Epidermal melanocyte (primary cell): ENCODE results near the gene OIT3.

Experiments used
- DNase-seq: peaks from one replicate; pipeline ENCODE4 v3.0.0; 2011; ENCODE audit warnings: low spot score; ENCODE audit not compliant: insufficient read length

The OIT3 gene

GRCh38 chr10:72893136-72893798 is at the start of gene OIT3:
TSS of gene OIT3 (plus strand) at chr10:72893739. CDS start at chr10:72893799, 60 bp downstream.
- DNase-seq = no peak

- DNase-seq = no peak
Observed at GRCh38 chr10:72846238-72846637, 47.3 kb upstream of the OIT3 start.

GRCh38 chr10:72847681-72848080 is 45.9 kb upstream of the OIT3 start:
- no peak for DNase-seq

GRCh38 chr10:72850861-72851260 is 42.7 kb upstream of the OIT3 start:
- no peak for DNase-seq

GRCh38 chr10:72851509-72851908 is 42.0 kb upstream of the OIT3 start:
- DNase-seq = no peak

GRCh38 chr10:72852508-72852907 is 41.0 kb upstream of the OIT3 start:
- no peak for DNase-seq

- no peak for DNase-seq
Observed at GRCh38 chr10:72855129-72855528, 38.4 kb upstream of the OIT3 start.

GRCh38 chr10:72855790-72856189 is 37.7 kb upstream of the OIT3 start:
- DNase-seq = no peak

GRCh38 chr10:72858067-72858466 is 35.5 kb upstream of the OIT3 start:
- DNase-seq = no peak

GRCh38 chr10:72862957-72863356 is 30.6 kb upstream of the OIT3 start:
- DNase-seq = no peak

GRCh38 chr10:72875250-72876055 is 18.1 kb upstream of the OIT3 start:
- no peak for DNase-seq

GRCh38 chr10:72879245-72879644 is 14.3 kb upstream of the OIT3 start:
- no peak for DNase-seq

GRCh38 chr10:72881291-72881690 is 12.2 kb upstream of the OIT3 start:
- DNase-seq = no peak

- DNase-seq = no peak
Observed at GRCh38 chr10:72883861-72884260, 9.7 kb upstream of the OIT3 start.

GRCh38 chr10:72885953-72886352 is 7.6 kb upstream of the OIT3 start:
- DNase-seq = no peak

- DNase-seq = no peak
Observed at GRCh38 chr10:72886621-72887020, 6.9 kb upstream of the OIT3 start.

- DNase-seq = no peak
Observed at GRCh38 chr10:72887043-72887442, 6.5 kb upstream of the OIT3 start.

- no peak for DNase-seq
Observed at GRCh38 chr10:72888151-72888638, 5.3 kb upstream of the OIT3 start.

- no peak for DNase-seq
Observed at GRCh38 chr10:72889391-72889831, 4.1 kb upstream of the OIT3 start.

- no peak for DNase-seq
Observed at GRCh38 chr10:72890086-72890485, 3.5 kb upstream of the OIT3 start.

GRCh38 chr10:72895236-72895850 is 1.8 kb downstream of the OIT3 start:
- no peak for DNase-seq

GRCh38 chr10:72898616-72899015 is 5.1 kb downstream of the OIT3 start:
- no peak for DNase-seq
